Trophoblast cell (in vitro differentiated cells and primary cell): ENCODE data around the gene GSK3B.
A peak's percentile ranks its signal among the peaks of the same experiment; 100 is the strongest.

Source experiments
- DNase-seq, 2 donors: peaks; one replicate each; pipeline ENCODE4 v3.0.0-alpha.2; 2016
- H2AFZ ChIP-seq: 2 replicates; pipeline ENCODE4 v1.6.1; 2013; ENCODE audit warnings: low read length, moderate library complexity, mild to moderate bottlenecking; ENCODE audit not compliant: insufficient read depth, poor library complexity
- H2AK5ac ChIP-seq: 2 replicates; pipeline ENCODE4 v1.6.1; 2013; ENCODE audit warnings: mild to moderate bottlenecking, low read length
- H2BK120ac ChIP-seq: 2 replicates; pipeline ENCODE4 v1.6.1; 2013; ENCODE audit warnings: low read length, mild to moderate bottlenecking, moderate library complexity; ENCODE audit not compliant: insufficient read depth, poor library complexity
- H2BK12ac ChIP-seq: 2 replicates; pipeline ENCODE4 v1.6.1; 2013; ENCODE audit warnings: mild to moderate bottlenecking, low read length, moderate library complexity
- H2BK5ac ChIP-seq: 2 replicates; pipeline ENCODE4 v1.6.1; 2013; ENCODE audit warnings: low read length, low read depth, moderate library complexity, mild to moderate bottlenecking; ENCODE audit not compliant: poor library complexity
- H3K14ac ChIP-seq: 2 replicates; pipeline ENCODE4 v1.6.1; 2013; ENCODE audit warnings: mild to moderate bottlenecking, low read length
- H3K18ac ChIP-seq: 2 replicates; pipeline ENCODE4 v1.6.1; 2013; ENCODE audit warnings: mild to moderate bottlenecking, low read length
- H3K23ac ChIP-seq: 2 replicates; pipeline ENCODE4 v1.6.1; 2013; ENCODE audit warnings: low read length
- H3K27ac ChIP-seq: 2 replicates; pipeline ENCODE4 v1.5.1; 2013; ENCODE audit warnings: low read depth, mild to moderate bottlenecking, inconsistent platforms, low read length, moderate library complexity
- H3K27me3 ChIP-seq: 2 replicates; pipeline ENCODE4 v1.6.1; 2013; ENCODE audit warnings: inconsistent platforms, mild to moderate bottlenecking, low read length, moderate library complexity; ENCODE audit not compliant: insufficient read depth
- H3K36me3 ChIP-seq, 2 experiments: 1 replicate in 1 of 2; 2 replicates in 1 of 2; pipeline ENCODE4 v1.6.1; 2013; ENCODE audit warnings: low read length in 2 of 2, mild to moderate bottlenecking in 2 of 2, moderate library complexity in 1 of 2; ENCODE audit not compliant: insufficient read depth in 2 of 2, control insufficient read depth in 1 of 2
- H3K4ac ChIP-seq: 2 replicates; pipeline ENCODE4 v1.6.1; 2013; ENCODE audit warnings: low read depth, mild to moderate bottlenecking, low read length, moderate library complexity
- H3K4me1 ChIP-seq, 2 experiments: 1 replicate in 1 of 2; 2 replicates in 1 of 2; pipeline ENCODE4 v1.6.1; 2013; ENCODE audit warnings: low read length in 2 of 2, mild to moderate bottlenecking in 2 of 2, moderate library complexity in 1 of 2; ENCODE audit not compliant: insufficient read depth in 2 of 2, control insufficient read depth in 1 of 2
- H3K4me2 ChIP-seq: 2 replicates; pipeline ENCODE4 v1.6.1; 2013; ENCODE audit warnings: inconsistent platforms, mild to moderate bottlenecking, low read length, moderate library complexity
- H3K4me3 ChIP-seq: 2 replicates; pipeline ENCODE4 v1.5.1; 2013; ENCODE audit warnings: mild to moderate bottlenecking, low read depth, low read length, inconsistent platforms
- H3K79me1 ChIP-seq: one replicate; pipeline ENCODE4 v1.6.1; 2013; ENCODE audit warnings: low read length
- H3K79me2 ChIP-seq: 2 replicates; pipeline ENCODE4 v1.6.1; 2013; ENCODE audit warnings: low read length, mild to moderate bottlenecking; ENCODE audit not compliant: control insufficient read depth, insufficient read depth, poor library complexity
- H3K9ac ChIP-seq: 2 replicates; pipeline ENCODE4 v1.6.1; 2013; ENCODE audit warnings: mild to moderate bottlenecking, low read length
- H3K9me3 ChIP-seq: 2 replicates; pipeline ENCODE4 v1.6.1; 2013; ENCODE audit warnings: low read depth, mild to moderate bottlenecking, control low read depth, inconsistent platforms, low read length; ENCODE audit not compliant: insufficient read depth
- H4K12ac ChIP-seq: 2 replicates; pipeline ENCODE4 v1.6.1; 2013; ENCODE audit warnings: low read depth, mild to moderate bottlenecking, low read length, moderate library complexity
- H4K8ac ChIP-seq: 2 replicates; pipeline ENCODE4 v1.6.1; 2013; ENCODE audit warnings: low read depth, mild to moderate bottlenecking, low read length, moderate library complexity
- H4K91ac ChIP-seq: one replicate; pipeline ENCODE4 v1.6.1; 2013; ENCODE audit warnings: low read depth, mild to moderate bottlenecking, low read length, moderate library complexity
- WGBS: extraction: QIAGEN DNeasy Blood & Tissue Kit; methylation state at CpG from one replicate; pipeline ENCODE4 v1.1.7; 2013; ENCODE audit warnings: missing lambda C conversion rate; ENCODE audit not compliant: insufficient read length, insufficient coverage; ENCODE audit errors: extremely low coverage; 5-methylcytosine and 5-hydroxymethylcytosine counted together

The GSK3B gene

DNA sequence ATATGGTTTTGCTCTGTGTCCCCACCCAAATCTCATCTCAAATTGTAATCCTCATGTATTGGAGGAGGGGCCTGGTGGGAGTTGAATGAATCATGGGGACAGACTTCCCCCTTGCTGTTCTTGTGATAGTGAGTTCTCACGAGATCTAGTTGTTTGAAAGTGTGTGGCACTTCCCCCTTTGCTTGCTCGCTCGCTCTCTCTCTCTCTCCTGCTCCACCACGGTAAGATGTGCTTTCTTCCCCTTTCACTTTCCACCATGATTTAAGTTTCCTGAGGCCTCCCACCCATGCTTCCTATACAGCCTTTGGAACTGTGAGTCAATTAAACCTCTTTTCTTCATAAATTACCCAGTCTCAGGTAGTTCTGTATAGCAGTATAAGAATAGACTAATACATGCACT lies 60.7 kb downstream of the GSK3B start:
- Histone ChIP-seq H2AFZ (no peak overlapping the region), H4K12ac (no peak overlapping the region), H3K23ac (no peak overlapping the region), H3K27ac (no peak overlapping the region), H3K79me2 (peaks cover 9% of the 10 kb centered on the region), H3K79me1 (no peaks in the 10 kb centered on the region), H3K9me3 (peaks cover 2% of the 10 kb centered on the region), H3K27me3 (no peaks in the 10 kb centered on the region), H2BK12ac (no peak overlapping the region), H3K18ac (no peak overlapping the region), H2AK5ac (no peak overlapping the region), H3K4me1 (no peaks in the 10 kb centered on the region), H3K36me3 (peaks cover 0 to 3% of the 10 kb centered on the region in 2 experiments), H3K4ac (peak overlapping the region; percentile 95), H3K4me3 (no peak overlapping the region), H3K14ac (no peak overlapping the region), H4K8ac (no peak overlapping the region), H2BK120ac (no peak overlapping the region), H3K9ac (no peak overlapping the region), H2BK5ac (no peak overlapping the region), H4K91ac (no peak overlapping the region), H3K4me2 (no peak overlapping the region)
- no CpG with 5 or more reads among the region's 4 CpGs for WGBS
- no peak for DNase-seq

GRCh38 chr3:120031561-120031960 lies 62.7 kb downstream of the GSK3B start:
- H3K79me2 ChIP-seq: peaks cover 8% of the 10 kb centered on the region
- no peaks in the 10 kb centered on the region for H3K79me1 ChIP-seq
- no peak overlapping the region for H4K91ac ChIP-seq
- H3K36me3 ChIP-seq: peaks cover 0 to 3% of the 10 kb centered on the region in 2 experiments
- H3K27me3 ChIP-seq: no peaks in the 10 kb centered on the region
- H3K4ac ChIP-seq: peak overlapping the region; percentile 19
- DNase-seq: no peak
- H4K8ac ChIP-seq: no peak overlapping the region
- H3K18ac ChIP-seq: no peak overlapping the region
- H2AFZ ChIP-seq: no peak overlapping the region
- H3K9me3 ChIP-seq: no peaks in the 10 kb centered on the region
- H4K12ac ChIP-seq: no peak overlapping the region
- no peak overlapping the region for H2BK120ac ChIP-seq
- no peak overlapping the region for H3K4me3 ChIP-seq
- no peak overlapping the region for H2AK5ac ChIP-seq
- H3K14ac ChIP-seq: no peak overlapping the region
- H2BK12ac ChIP-seq: no peak overlapping the region
- no peak overlapping the region for H3K27ac ChIP-seq
- H3K4me1 ChIP-seq: no peaks in the 10 kb centered on the region
- H3K4me2 ChIP-seq: no peak overlapping the region
- no peak overlapping the region for H2BK5ac ChIP-seq
- H3K23ac ChIP-seq: no peak overlapping the region
- no peak overlapping the region for H3K9ac ChIP-seq

DNA sequence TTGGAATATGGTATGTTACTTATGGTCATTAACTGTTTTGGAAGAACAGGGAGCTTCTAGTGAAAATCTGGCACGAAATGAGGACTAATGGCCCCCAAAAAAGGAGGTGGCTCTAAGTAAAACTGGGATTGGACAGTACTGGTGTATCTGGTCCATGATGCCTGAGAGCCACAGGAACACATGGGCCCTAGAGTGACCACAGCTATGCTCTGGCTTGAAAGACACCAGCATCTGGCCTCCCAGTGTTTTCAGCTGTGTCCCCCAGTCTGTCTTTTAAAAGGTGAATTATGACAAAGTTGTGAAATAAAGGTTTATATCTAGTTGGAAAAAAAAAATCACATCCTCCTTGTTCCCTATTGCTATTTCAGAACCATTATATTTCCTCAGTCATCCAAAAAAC lies 64.5 kb downstream of the GSK3B start:
- Histone ChIP-seq H2BK5ac (no peak overlapping the region), H3K79me2 (peaks cover 8% of the 10 kb centered on the region), H3K79me1 (no peaks in the 10 kb centered on the region), H3K23ac (no peak overlapping the region), H3K4me3 (no peak overlapping the region), H3K4ac (peak overlapping the region; percentile 77), H3K14ac (no peak overlapping the region), H3K4me1 (no peaks in the 10 kb centered on the region), H3K4me2 (no peak overlapping the region), H3K27me3 (no peaks in the 10 kb centered on the region), H3K9me3 (no peaks in the 10 kb centered on the region), H3K36me3 (peaks cover 0 to 2% of the 10 kb centered on the region in 2 experiments), H4K12ac (no peak overlapping the region), H4K8ac (no peak overlapping the region), H3K27ac (no peak overlapping the region), H2BK12ac (no peak overlapping the region), H3K9ac (no peak overlapping the region), H2BK120ac (no peak overlapping the region), H2AFZ (no peak overlapping the region), H4K91ac (no peak overlapping the region), H3K18ac (no peak overlapping the region), H2AK5ac (no peak overlapping the region)
- WGBS: no CpG with 5 or more reads among the region's 1 CpG
- no peak for DNase-seq

- H4K91ac ChIP-seq: no peak overlapping the region
- H4K12ac ChIP-seq: no peak overlapping the region
- no peak overlapping the region for H2BK120ac ChIP-seq
- H4K8ac ChIP-seq: no peak overlapping the region
- H3K4me2 ChIP-seq: no peak overlapping the region
- H3K14ac ChIP-seq: no peak overlapping the region
- no peak overlapping the region for H2AFZ ChIP-seq
- no peaks in the 10 kb centered on the region for H3K27me3 ChIP-seq
- H2AK5ac ChIP-seq: no peak overlapping the region
- H3K9ac ChIP-seq: no peak overlapping the region
- peaks cover 6% of the 10 kb centered on the region for H3K79me2 ChIP-seq
- no peak overlapping the region for H2BK12ac ChIP-seq
- H3K79me1 ChIP-seq: no peaks in the 10 kb centered on the region
- no peaks in the 10 kb centered on the region for H3K9me3 ChIP-seq
- no peak for DNase-seq
- no peaks in the 10 kb centered on the region for H3K4me1 ChIP-seq
- peak overlapping the region; percentile 22 for H3K4ac ChIP-seq
- no peak overlapping the region for H3K18ac ChIP-seq
- no peaks in the 10 kb centered on the region for H3K36me3 ChIP-seq
- no peak overlapping the region for H3K4me3 ChIP-seq
- WGBS: no CpG with 5 or more reads among the region's 13 CpGs
- no peak overlapping the region for H2BK5ac ChIP-seq
- H3K27ac ChIP-seq: no peak overlapping the region
- no peak overlapping the region for H3K23ac ChIP-seq
Measured at GRCh38 chr3:120028271-120029047, 65.8 kb downstream of the GSK3B start.
